K562 (cell line): ENCODE measurements around the gene PTPRE. TPM values are rescaled to one million over a fixed set of nuclear protein-coding genes. Genes with fewer than 3 reads are reported as not detected.

Experiments
- ATAC-seq: fragments of 200-7000 bp; cut with Tn5 transposase; 3 replicates; pipeline ENCODE4 v1.9.1; 2020; ENCODE audit warnings: moderate library complexity
- BruUV-seq: library from RNA; stranded (reverse); fragments of 400-500 nt; replicated peaks from 2 replicates; lab custom pipeline; 2021; lab: Mats Ljungman, UMichigan
- CTCF ChIA-PET: fragments of 300-600 bp; formaldehyde crosslinking; extraction: SDS; loops from one replicate; lab custom pipeline; 2021; ENCODE audit warnings: low intra/inter-chr PET ratio; lab: Yijun Ruan, JAX
- POLR2A ChIA-PET: fragments of 300-600, 350-650 bp; sonication (Branson Sonifier 250); formaldehyde crosslinking; extraction: SDS; loops from one replicate; lab custom pipeline; 2021; ENCODE audit warnings: antibody characterized with exemption, inconsistent platforms; lab: Yijun Ruan, JAX
- DNase-seq, 4 experiments: peaks; one replicate each; pipeline versions ENCODE4 v3.0.0 to v3.0.0-alpha.2; 2011 to 2018; ENCODE audit warnings: low spot score in 3 of 4, mixed read lengths in 3 of 4; ENCODE audit errors: extremely low read depth in 1 of 4
- FAIRE-seq: peaks from 2 replicates; lab custom pipeline; 2011; peaks lifted over from hg19 to GRCh38; lab: Jason Lieb, UNC
- H2AFZ ChIP-seq: 2 replicates; pipeline ENCODE4 v1.6.0; 2011; ENCODE audit warnings: low read depth, low read length, control low read depth, inconsistent platforms
- H3K27ac ChIP-seq: fragments of 200-600 bp; 3 replicates; pipeline ENCODE4 v1.8.0; 2011; ENCODE audit warnings: low read depth, mild to moderate bottlenecking, control low read depth, inconsistent platforms, low read length, moderate library complexity, mixed read lengths; ENCODE audit errors: extremely low read depth
- H3K27me3 ChIP-seq, 2 experiments: fragments of 300-600 bp in 1 of 2; 2 replicates in 1 of 2; 3 replicates in 1 of 2; pipeline versions ENCODE4 v1.6.0 to v1.8.0; 2011; ENCODE audit warnings: inconsistent platforms in 2 of 2, low read length in 2 of 2, mild to moderate bottlenecking in 1 of 2, mixed read lengths in 1 of 2, moderate library complexity in 1 of 2; ENCODE audit not compliant: control insufficient read depth in 2 of 2, insufficient read depth in 2 of 2
- H3K36me3 ChIP-seq: fragments of 300-600 bp; 3 replicates; pipeline ENCODE4 v1.8.0; 2011; ENCODE audit warnings: mild to moderate bottlenecking, low read length, inconsistent platforms; ENCODE audit not compliant: control insufficient read depth, insufficient read depth
- H3K4me1 ChIP-seq, 2 experiments: fragments of 200-600 bp in 1 of 2; replicated peaks in 1 of 2; 2 replicates in 1 of 2; 3 replicates in 1 of 2; pipeline versions ENCODE4 v1.5.1 to v1.8.0; 2011; ENCODE audit warnings: inconsistent platforms in 2 of 2, low read length in 2 of 2, mild to moderate bottlenecking in 1 of 2, mixed read lengths in 1 of 2, moderate library complexity in 1 of 2; ENCODE audit not compliant: control insufficient read depth in 2 of 2, insufficient read depth in 2 of 2
- H3K4me2 ChIP-seq: 2 replicates; pipeline ENCODE4 v1.6.1; 2011; ENCODE audit warnings: low read length, control low read depth, inconsistent platforms, mixed read lengths; ENCODE audit not compliant: insufficient read depth
- H3K4me3 ChIP-seq: fragments of 200-600 bp; sonication (generic), shearing (Covaris generic); 2 replicates; pipeline ENCODE4 v1.5.1; 2016; ENCODE audit warnings: control low read depth, inconsistent platforms
- H3K79me2 ChIP-seq: fragments of 200-600 bp; 3 replicates; pipeline ENCODE4 v1.8.0; 2011; ENCODE audit warnings: low read length, inconsistent platforms; ENCODE audit not compliant: control insufficient read depth, insufficient read depth
- H3K9ac ChIP-seq, 2 experiments: 2 replicates each; pipeline versions ENCODE4 v1.6.0 to v1.6.1; 2011; ENCODE audit warnings: low read depth in 2 of 2, low read length in 2 of 2, control low read depth in 1 of 2, inconsistent platforms in 1 of 2, mild to moderate bottlenecking in 1 of 2, mixed read lengths in 1 of 2; ENCODE audit not compliant: insufficient read depth in 1 of 2
- H3K9me1 ChIP-seq: one replicate; pipeline ENCODE4 v1.6.0; 2011; ENCODE audit warnings: inconsistent platforms, mild to moderate bottlenecking, low read length, moderate library complexity; ENCODE audit not compliant: control insufficient read depth, insufficient read depth
- H3K9me3 ChIP-seq: replicated peaks from 2 replicates; pipeline ENCODE4 v1.5.1; 2011; ENCODE audit warnings: low read depth, low read length, inconsistent platforms; ENCODE audit not compliant: control insufficient read depth, insufficient read depth
- H4K20me1 ChIP-seq: replicated peaks from 2 replicates; pipeline ENCODE4 v1.6.1; 2011; ENCODE audit warnings: low read length, inconsistent platforms, mixed read lengths; ENCODE audit not compliant: control insufficient read depth, insufficient read depth
- ETV6 ChIP-seq, 3 experiments: fragments of 150-350 bp in 1 of 3; sonication (generic) in 1 of 3; formaldehyde crosslinking in 1 of 3; IDR thresholded peaks; 2 replicates each; pipeline versions ENCODE4 v1.6.1 to v1.8.0; 2014 to 2022; ENCODE audit warnings: borderline replicate concordance in 2 of 3, low read depth in 2 of 3, antibody characterized with exemption in 1 of 3, low read length in 1 of 3, mild to moderate bottlenecking in 1 of 3, missing genetic modification reagents in 1 of 3
- GABPA ChIP-seq: fragments of 200-800 bp; sonication (Bioruptor generic); conservative IDR thresholded peaks from 2 replicates; pipeline ENCODE4 v1.6.1; 2016; ENCODE audit warnings: low read depth, missing genetic modification characterization, missing compliant biosample characterization
- GTF2F1 ChIP-seq: IDR thresholded peaks from 2 replicates; pipeline ENCODE4 v1.6.1; 2011; ENCODE audit warnings: low read depth, low read length, improper control_type of control experiment
- NR2C2 ChIP-seq, 2 experiments: fragments of 200-800 bp in 1 of 2; sonication (Bioruptor generic) in 1 of 2; sonication (generic) in 1 of 2; formaldehyde crosslinking in 1 of 2; IDR thresholded peaks; 2 replicates each; pipeline versions ENCODE4 v1.6.1 to v1.8.0; 2016 to 2022; ENCODE audit warnings: mild to moderate bottlenecking in 1 of 2, missing compliant biosample characterization in 1 of 2, missing genetic modification characterization in 1 of 2, missing genetic modification reagents in 1 of 2
- ZNF583 ChIP-seq: fragments of 250-450 bp; sonication (Bioruptor Pico); IDR thresholded peaks from 2 replicates; pipeline ENCODE4 v1.4.0; 2020
- WGBS: fragments of 100-300 bp; shearing (Covaris generic); methylation state at CpG from one replicate; pipeline ENCODE4 v1.1.6; 2016; ENCODE audit warnings: low coverage, mixed read lengths; ENCODE audit not compliant: insufficient coverage; ENCODE audit errors: missing lambda C conversion rate; 5-methylcytosine and 5-hydroxymethylcytosine counted together
- in situ Hi-C: fragments of 300-500 bp; cut with MboI; formaldehyde crosslinking; loops from 4 replicates; pipeline ENCODE4 v1.15.0; 2018; ENCODE audit warnings: inconsistent platforms, mixed read lengths
- intact Hi-C: fragments of 100-400 bp; cut with micrococcal nuclease; formaldehyde crosslinking; loops from 2 replicates; pipeline ENCODE4 v1.14.2; 2022
- polyA plus RNA-seq, 8 experiments: library from polyadenylated mRNA; depleted of rRNA in 4 of 8; stranded (reverse) in 5 of 8; unstranded in 3 of 8; fragments of >200 nt; fragmentation: Nextera tagmentation in 2 of 8; fragmentation: Illumina TruSeq in 1 of 8; extraction: Ambion mirVana in 2 of 8; extraction: Trizol in 1 of 8; gene quantifications; 2 replicates each; pipeline versions ENCODE4 v1.2.1 to v1.2.3, GENCODE V29; 2011 to 2014; ENCODE audit warnings: inconsistent platforms in 1 of 8, missing spikeins in 1 of 8
- total RNA-seq, 7 experiments: library from RNA; depleted of rRNA in 6 of 7; stranded (reverse); fragments of >200 nt in 6 of 7; fragmentation: Illumina TruSeq in 2 of 7; extraction: Trizol in 2 of 7; gene quantifications; 2 replicates each; pipeline versions ENCODE4 v1.2.1 to v1.2.3, GENCODE V29; 2011 to 2021; ENCODE audit warnings: low replicate concordance in 1 of 7
- TF ChIP-seq, protein P1 (sequence below): fragments of 250-450 bp; sonication (Bioruptor Pico); IDR thresholded peaks from 2 replicates; pipeline ENCODE4 v1.8.0; 2021; ENCODE audit warnings: mild to moderate bottlenecking, moderate library complexity

PTPRE gene
- total and polyA plus RNA-seq, 9 of the 15 experiments (the other 6 are each of a cell fraction or from before 2014, with no cell fraction given) = 0.01 to 0.13 (median 0.04) TPM; not detected in 4

DNA sequence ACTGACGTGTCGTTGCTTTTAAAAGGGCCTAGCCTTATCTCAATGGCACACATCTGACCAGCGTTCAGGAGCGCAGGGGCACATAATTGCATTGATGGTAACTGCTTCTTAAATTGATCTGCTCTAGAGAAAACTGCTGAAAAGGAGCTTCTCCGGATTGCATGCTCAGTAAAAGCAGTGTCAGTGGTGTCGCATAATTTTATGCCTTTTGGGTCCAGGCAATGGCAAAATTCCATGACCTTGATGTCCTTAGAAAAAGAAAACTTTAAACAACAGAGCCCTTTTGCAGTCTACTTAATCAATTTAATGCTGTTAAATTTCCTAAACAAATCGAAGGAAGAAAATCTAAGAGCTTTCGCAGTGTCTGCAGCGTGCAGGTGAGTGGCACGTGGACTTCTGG, 75.7 kb downstream of the PTPRE start:
- 1% methylated on average over 10 of the region's 10 CpGs for WGBS
- Histone ChIP-seq H3K4me2 (no peak overlapping the region), H3K36me3 (no peaks in the 10 kb centered on the region), H3K4me1 (no peaks in the 10 kb centered on the region; a peak in 1 of 5 replicates), H3K9ac (no peak overlapping the region), H4K20me1 (no peaks in the 10 kb centered on the region), H3K27ac (no peak overlapping the region), H3K4me3 (no peak overlapping the region), H3K27me3 (peaks cover 0 to 1% of the 10 kb centered on the region in 2 experiments; a peak in 1 of 5 replicates), H3K79me2 (no peaks in the 10 kb centered on the region), H2AFZ (no peak overlapping the region), H3K9me3 (no peaks in the 10 kb centered on the region), H3K9me1 (no peaks in the 10 kb centered on the region)
- BruUV-seq = no TSS peak
- ChIA-PET CTCF (no interaction called here), POLR2A (no interaction called here)
- FAIRE-seq (no peak), DNase-seq (no peak), ATAC-seq (no peak)
- TF ChIP-seq ETV6 (IDR thresholded peaks at IDR 0.05; ENCODE audit: borderline replicate concordance in 1 of 2, low read depth in 2 of 2, low read length in 1 of 2) = no peak
- no peak for TF ChIP-seq ETV6 (CRISPR knock-in tag; IDR thresholded peaks at IDR 0.05; ENCODE audit: borderline replicate concordance)
- TF ChIP-seq GTF2F1 = no peak
- in situ Hi-C loops = no loop called here
- intact Hi-C loops = no loop called here

DNA sequence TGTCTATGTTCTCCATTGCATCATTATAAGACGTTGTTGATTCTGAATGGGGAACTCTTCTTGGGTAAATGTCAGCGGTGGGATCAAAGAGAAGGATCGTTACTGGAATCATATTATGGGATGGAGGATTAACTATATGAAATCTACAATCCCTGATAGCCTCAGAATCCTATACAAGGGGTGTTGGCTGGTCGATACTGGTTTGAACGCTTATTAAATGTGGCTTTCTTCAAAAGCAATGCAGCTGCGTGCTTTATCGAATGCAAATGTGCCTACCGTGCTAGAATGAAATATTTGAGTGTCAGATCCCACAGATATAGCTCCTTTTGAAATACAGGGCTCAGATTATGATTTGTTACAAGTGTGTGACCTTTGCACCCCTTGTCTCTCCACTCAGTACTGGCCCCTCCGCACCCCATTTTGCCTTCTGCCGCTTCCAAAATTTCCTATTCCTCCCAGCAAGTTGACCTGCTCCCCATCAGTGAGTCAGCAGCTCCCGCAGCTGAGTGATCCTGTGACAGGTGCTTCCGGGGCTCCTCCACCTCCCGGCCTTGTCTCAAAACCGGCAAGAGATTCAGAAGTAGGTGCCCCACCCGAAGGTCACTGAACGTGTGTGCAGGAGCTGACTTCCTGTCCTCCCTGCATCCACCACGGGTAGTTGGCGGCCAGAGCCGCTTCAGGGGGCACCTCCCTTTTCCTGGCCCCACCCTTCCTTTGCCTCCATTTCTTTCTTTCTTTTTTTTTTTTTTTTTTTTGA, 76.6 kb downstream of the PTPRE start:
- TF ChIP-seq NR2C2 (CRISPR knock-in tag; IDR thresholded peaks at IDR 0.05) = no peak
- TF ChIP-seq NR2C2 (tag; IDR thresholded peaks at IDR 0.05) = peak; percentile 38; the same call in 1 of the 2 replicates
- TF ChIP-seq GABPA (tag) = peak; percentile 50; the same call in 1 of the 2 replicates
- TF ChIP-seq, protein P1, sequence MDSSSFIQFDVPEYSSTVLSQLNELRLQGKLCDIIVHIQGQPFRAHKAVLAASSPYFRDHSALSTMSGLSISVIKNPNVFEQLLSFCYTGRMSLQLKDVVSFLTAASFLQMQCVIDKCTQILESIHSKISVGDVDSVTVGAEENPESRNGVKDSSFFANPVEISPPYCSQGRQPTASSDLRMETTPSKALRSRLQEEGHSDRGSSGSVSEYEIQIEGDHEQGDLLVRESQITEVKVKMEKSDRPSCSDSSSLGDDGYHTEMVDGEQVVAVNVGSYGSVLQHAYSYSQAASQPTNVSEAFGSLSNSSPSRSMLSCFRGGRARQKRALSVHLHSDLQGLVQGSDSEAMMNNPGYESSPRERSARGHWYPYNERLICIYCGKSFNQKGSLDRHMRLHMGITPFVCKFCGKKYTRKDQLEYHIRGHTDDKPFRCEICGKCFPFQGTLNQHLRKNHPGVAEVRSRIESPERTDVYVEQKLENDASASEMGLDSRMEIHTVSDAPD (CRISPR knock-in tag) = no peak
- TF ChIP-seq ZNF583 (CRISPR knock-in tag) = no peak
- ATAC-seq (no peak), FAIRE-seq (no peak), DNase-seq (no peak)
- BruUV-seq = no TSS peak
- Histone ChIP-seq H3K4me3 (no peak overlapping the region), H3K9me3 (no peaks in the 10 kb centered on the region), H2AFZ (no peak overlapping the region), H3K79me2 (no peaks in the 10 kb centered on the region), H3K36me3 (no peaks in the 10 kb centered on the region), H4K20me1 (no peaks in the 10 kb centered on the region), H3K27ac (no peak overlapping the region), H3K9me1 (no peaks in the 10 kb centered on the region), H3K4me2 (no peak overlapping the region), H3K9ac (no peak overlapping the region), H3K27me3 (peaks cover 0 to 6% of the 10 kb centered on the region in 2 experiments; a peak in 1 of 5 replicates), H3K4me1 (no peaks in the 10 kb centered on the region)
- ChIA-PET CTCF (no interaction called here), POLR2A (no interaction called here)
- in situ Hi-C loops = no loop called here
- 4% methylated on average over 13 of the region's 19 CpGs for WGBS
- intact Hi-C loops = no loop called here
